KMS-11 (cell line): ENCODE data around the gene IGLL5.

Experiments used
- H2AFZ ChIP-seq: fragments of 200-600 bp; sonication (generic); 2 replicates; pipeline ENCODE4 v1.6.1; 2016; ENCODE audit warnings: antibody characterized with exemption, mixed run types, low read depth
- H3K27ac ChIP-seq: fragments of 200-600 bp; sonication (generic); 2 replicates; pipeline ENCODE4 v1.6.1; 2016; ENCODE audit warnings: mild to moderate bottlenecking, mixed run types
- H3K27me3 ChIP-seq: fragments of 200-600 bp; sonication (generic); 2 replicates; pipeline ENCODE4 v1.6.1; 2017; ENCODE audit warnings: mild to moderate bottlenecking, low read depth, mixed run types, moderate library complexity; ENCODE audit not compliant: insufficient read depth
- H3K36me3 ChIP-seq: fragments of 200-600 bp; sonication (generic); 2 replicates; pipeline ENCODE4 v1.6.1; 2017; ENCODE audit warnings: mild to moderate bottlenecking, mixed run types; ENCODE audit not compliant: insufficient read depth
- H3K4me1 ChIP-seq: fragments of 200-600 bp; sonication (generic); 2 replicates; pipeline ENCODE4 v1.6.1; 2016; ENCODE audit warnings: mild to moderate bottlenecking, low read depth, mixed run types; ENCODE audit not compliant: poor library complexity, severe bottlenecking
- H3K4me2 ChIP-seq: fragments of 200-600 bp; sonication (generic); 2 replicates; pipeline ENCODE4 v1.7.0; 2016; ENCODE audit warnings: mild to moderate bottlenecking, mixed run types
- H3K4me3 ChIP-seq: fragments of 200-600 bp; sonication (generic); IDR thresholded peaks from 2 replicates; pipeline ENCODE4 v1.6.1; 2017; ENCODE audit warnings: low read depth, low read length, mixed read lengths; ENCODE audit not compliant: insufficient read depth
- H3K79me2 ChIP-seq: fragments of 200-600 bp; sonication (generic); 2 replicates; pipeline ENCODE4 v1.6.1; 2016; ENCODE audit warnings: low read depth, mixed run types; ENCODE audit not compliant: insufficient read depth
- H3K9ac ChIP-seq: fragments of 200-600 bp; sonication (generic); 2 replicates; pipeline ENCODE4 v1.6.1; 2016; ENCODE audit warnings: mild to moderate bottlenecking, mixed run types
- H4K20me1 ChIP-seq: fragments of 200-600 bp; sonication (generic); 2 replicates; pipeline ENCODE4 v1.6.1; 2016; ENCODE audit warnings: mild to moderate bottlenecking, mixed run types; ENCODE audit not compliant: insufficient read depth
- CTCF ChIP-seq: fragments of 200-600 bp; sonication (generic); conservative IDR thresholded peaks from 2 replicates; pipeline ENCODE4 v1.6.1; 2017; ENCODE audit warnings: low read depth, mild to moderate bottlenecking, antibody characterized with exemption, low read length, moderate library complexity, mixed read lengths

Gene IGLL5

GRCh38 chr22:22933100-22933806 is 45.6 kb downstream of the IGLL5 start:
- H3K9ac ChIP-seq = peak overlapping the region; percentile 44; the same call in 1 of the 2 replicates
- no peaks in the 10 kb centered on the region for H4K20me1 ChIP-seq
- H3K27ac ChIP-seq = peak overlapping the region; percentile 80
- no peak for TF ChIP-seq CTCF
- H3K4me2 ChIP-seq = peak overlapping the region; percentile 75; the same call in 1 of the 2 replicates
- no peaks in the 10 kb centered on the region for H3K27me3 ChIP-seq
- peaks cover 97% of the 10 kb centered on the region for H3K4me1 ChIP-seq
- no peaks in the 10 kb centered on the region for H3K79me2 ChIP-seq
- H3K36me3 ChIP-seq = no peaks in the 10 kb centered on the region
- H2AFZ ChIP-seq = no peak overlapping the region
- no peak overlapping the region for H3K4me3 ChIP-seq

- Histone ChIP-seq H3K79me2 (no peaks in the 10 kb centered on the region), H4K20me1 (no peaks in the 10 kb centered on the region), H3K27ac (peak overlapping the region; percentile 80), H3K4me2 (peak overlapping the region; percentile 23; the same call in 1 of the 2 replicates), H3K9ac (0 out of 2 replicates have a peak overlapping the region, but pooled peaks have one; percentile 5), H3K4me1 (peaks cover 98% of the 10 kb centered on the region), H3K36me3 (no peaks in the 10 kb centered on the region), H3K27me3 (no peaks in the 10 kb centered on the region), H3K4me3 (no peak overlapping the region), H2AFZ (no peak overlapping the region)
- no peak for TF ChIP-seq CTCF
Observed at GRCh38 chr22:22933807-22934542, 46.4 kb downstream of the IGLL5 start.

GRCh38 chr22:22934543-22935055 is 47.0 kb downstream of the IGLL5 start:
- no peaks in the 10 kb centered on the region for H3K36me3 ChIP-seq
- no peaks in the 10 kb centered on the region for H4K20me1 ChIP-seq
- peak overlapping the region; percentile 80 for H3K4me2 ChIP-seq
- no peaks in the 10 kb centered on the region for H3K79me2 ChIP-seq
- peak overlapping the region; percentile 80 for H3K27ac ChIP-seq
- no peak overlapping the region for H2AFZ ChIP-seq
- peaks cover 98% of the 10 kb centered on the region for H3K4me1 ChIP-seq
- H3K27me3 ChIP-seq = no peaks in the 10 kb centered on the region
- no peak for TF ChIP-seq CTCF
- no peak overlapping the region for H3K4me3 ChIP-seq
- H3K9ac ChIP-seq = peak overlapping the region; percentile 23; the same call in 1 of the 2 replicates

- Histone ChIP-seq H3K9ac (peak overlapping the region; percentile 23; the same call in 1 of the 2 replicates), H3K4me3 (no peak overlapping the region), H3K4me1 (peaks cover 98% of the 10 kb centered on the region), H3K27ac (peak overlapping the region; percentile 80), H3K4me2 (peak overlapping the region; percentile 80), H2AFZ (no peak overlapping the region), H3K27me3 (no peaks in the 10 kb centered on the region), H3K79me2 (no peaks in the 10 kb centered on the region), H3K36me3 (no peaks in the 10 kb centered on the region), H4K20me1 (no peaks in the 10 kb centered on the region)
- no peak for TF ChIP-seq CTCF
Observed at GRCh38 chr22:22935056-22935545, 47.5 kb downstream of the IGLL5 start.
